VCaP (cell line): Measurements from ENCODE around the gene RGS2.

Experiments
- H3K27ac ChIP-seq: fragments of 450-650 bp; 2 replicates; pipeline ENCODE4 v1.5.1; 2017
- CTCF ChIP-seq: fragments of 450-650 bp; conservative IDR thresholded peaks from 2 replicates; pipeline ENCODE4 v1.5.1; 2017; ENCODE audit warnings: mild to moderate bottlenecking, moderate library complexity

The RGS2 gene

DNA sequence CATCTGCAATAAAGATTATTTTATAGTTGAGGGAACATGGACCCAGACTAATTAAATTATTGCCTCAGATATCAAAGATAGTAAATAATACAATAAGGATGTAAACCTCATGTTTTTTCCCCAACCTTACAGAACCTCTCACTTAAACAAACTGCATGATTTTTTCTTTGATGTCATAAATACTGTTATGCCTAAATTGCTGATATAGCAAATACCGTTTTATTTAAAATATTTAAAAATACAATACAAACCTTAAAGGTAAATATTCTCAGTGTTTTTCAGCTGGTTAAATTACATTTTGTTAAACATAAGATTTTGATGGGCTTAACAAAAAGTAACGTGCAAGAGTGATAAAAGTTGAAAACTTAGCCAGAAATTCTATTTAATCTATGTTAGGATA lies 24.4 kb upstream of the RGS2 start:
- no peak overlapping the region for H3K27ac ChIP-seq
- TF ChIP-seq CTCF, result no peak

GRCh38 chr1:192786576-192786975 lies 22.3 kb upstream of the RGS2 start:
- H3K27ac ChIP-seq, result no peak overlapping the region
- no peak for TF ChIP-seq CTCF

- H3K27ac ChIP-seq, result no peak overlapping the region
- no peak for TF ChIP-seq CTCF
Measured at GRCh38 chr1:192787914-192788585, 20.8 kb upstream of the RGS2 start.

DNA sequence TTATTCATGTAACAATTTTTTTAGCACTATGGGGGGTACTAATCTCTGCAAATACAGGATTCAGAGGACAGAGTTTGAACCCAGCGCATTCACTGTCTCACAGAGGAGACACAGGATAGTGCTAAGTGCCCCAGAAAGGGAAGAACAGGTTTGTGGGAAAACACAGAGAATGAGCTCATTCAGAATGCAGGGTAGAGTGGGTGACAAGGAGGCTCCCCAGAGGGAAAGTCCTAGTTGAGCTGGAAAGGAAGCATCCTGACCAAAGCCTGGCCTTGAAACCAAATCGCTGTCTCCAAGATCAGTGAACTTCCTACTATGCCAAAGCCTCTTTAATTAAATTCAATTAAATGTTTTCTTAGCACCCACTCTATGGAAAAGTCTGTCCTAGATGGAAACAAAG lies 19.0 kb upstream of the RGS2 start:
- no peak for TF ChIP-seq CTCF
- H3K27ac ChIP-seq, result no peak overlapping the region

DNA sequence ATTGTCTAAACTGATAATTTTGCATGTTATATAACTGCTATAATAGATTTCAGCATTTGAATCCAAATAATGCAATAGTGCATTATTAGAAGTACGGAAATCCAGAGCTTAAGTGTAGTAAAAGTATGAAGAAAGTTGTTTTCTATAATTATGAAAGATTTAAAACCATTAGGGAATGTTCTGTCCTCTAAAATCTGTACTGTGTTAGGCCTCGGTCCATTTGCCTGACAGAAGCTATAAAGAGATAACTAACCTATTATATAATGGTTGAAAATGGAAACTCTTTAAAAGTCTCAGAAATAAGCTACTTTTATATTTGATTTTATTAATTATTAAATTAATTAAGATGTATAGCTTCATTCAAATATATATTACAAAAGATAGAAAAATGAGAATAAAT lies 16.2 kb upstream of the RGS2 start:
- TF ChIP-seq CTCF, result no peak
- H3K27ac ChIP-seq, result no peak overlapping the region

GRCh38 chr1:192793983-192794767 lies 14.7 kb upstream of the RGS2 start:
- no peak for TF ChIP-seq CTCF

DNA sequence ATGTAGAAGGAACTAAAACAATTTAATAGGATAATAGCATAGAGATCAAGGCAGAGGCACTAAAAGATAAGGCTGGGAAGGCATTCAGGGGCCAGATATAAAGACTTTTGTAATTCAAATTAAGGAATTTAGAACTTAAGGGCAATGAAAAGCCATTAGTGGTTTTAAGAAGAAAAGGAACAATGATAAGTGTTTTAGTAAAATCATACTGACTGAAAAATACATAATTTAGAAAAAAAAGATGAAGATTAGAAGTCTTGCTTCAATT lies 14.1 kb upstream of the RGS2 start:
- no peak for TF ChIP-seq CTCF
- H3K27ac ChIP-seq, result no peak overlapping the region

More at GRCh38 chr1:192793983-192794767, 14.7 kb upstream of the RGS2 start:
- H3K27ac ChIP-seq, result no peak overlapping the region
